HCT116 (cell line): ENCODE measurements around the gene PLEKHJ1. TPM values are rescaled to one million over a fixed set of nuclear protein-coding genes. Genes with fewer than 3 reads are reported as not detected.

Experiments
- ATAC-seq: fragments of 200-7000 bp; cut with Tn5 transposase; 2 replicates; pipeline ENCODE4 v1.9.1; 2020; ENCODE audit warnings: mild to moderate bottlenecking, moderate library complexity
- BruUV-seq: library from RNA; stranded (reverse); fragments of 400-500 nt; replicated peaks from 2 replicates; lab custom pipeline; 2021; lab: Mats Ljungman, UMichigan
- CTCF ChIA-PET: fragments of 300-600 bp; sonication (Branson Sonifier 250); formaldehyde crosslinking; loops from one replicate; lab custom pipeline; 2021; ENCODE audit warnings: antibody characterized with exemption; lab: Charles Lee
- POLR2A ChIA-PET: fragments of 300-600, 350-600 bp; sonication (Branson Sonifier 250); formaldehyde crosslinking; loops from one replicate; lab custom pipeline; 2021; ENCODE audit warnings: antibody characterized with exemption; lab: Charles Lee
- RAD21 ChIA-PET, 2 experiments: fragments of 300-600 bp; sonication (Branson Sonifier 250); formaldehyde crosslinking; loops; one replicate each; lab custom pipeline; 2023; ENCODE audit warnings: low total read pairs in 2 of 2; ENCODE audit not compliant: uncharacterized antibody in 2 of 2, unreplicated experiment in 2 of 2, low non-redundant PET in 1 of 2; lab: Charles Lee
- DNase-seq: peaks from one replicate; pipeline ENCODE4 v3.0.0-alpha.2; 2010; ENCODE audit warnings: low read depth, low spot score
- H2AFZ ChIP-seq: fragments of 200-600 bp; shearing (Covaris generic), sonication (generic); 2 replicates; pipeline ENCODE4 v1.6.1; 2017; ENCODE audit warnings: low read depth, mixed run types, mixed read lengths, antibody characterized with exemption, low read length; ENCODE audit not compliant: poor library complexity, severe bottlenecking
- H3K27ac ChIP-seq: 2 replicates; pipeline ENCODE4 v1.5.1; 2012; ENCODE audit warnings: low read depth, low read length
- H3K27me3 ChIP-seq: fragments of 200-600 bp; sonication (generic); 2 replicates; pipeline ENCODE4 v1.6.1; 2016; ENCODE audit warnings: mixed run types, low read length, mixed read lengths; ENCODE audit not compliant: insufficient read depth
- H3K36me3 ChIP-seq, 2 experiments: fragments of 200-500 bp in 1 of 2; fragments of 200-600 bp in 1 of 2; sonication (Bioruptor generic) in 1 of 2; sonication (generic) in 1 of 2; 2 replicates each; pipeline versions ENCODE4 v1.5.1 to v1.6.1; 2014 to 2016; ENCODE audit warnings: low read length in 2 of 2, inconsistent platforms in 1 of 2, mixed read lengths in 1 of 2, mixed run types in 1 of 2; ENCODE audit not compliant: insufficient read depth in 2 of 2, control insufficient read depth in 1 of 2
- H3K4me1 ChIP-seq, 2 experiments: fragments of 200-600 bp in 1 of 2; sonication (generic) in 1 of 2; 2 replicates each; pipeline versions ENCODE4 v1.5.1 to v1.6.1; 2012 to 2017; ENCODE audit warnings: low read length in 2 of 2, inconsistent platforms in 1 of 2, mild to moderate bottlenecking in 1 of 2, mixed read lengths in 1 of 2, mixed run types in 1 of 2, moderate library complexity in 1 of 2; ENCODE audit not compliant: insufficient read depth in 2 of 2, control insufficient read depth in 1 of 2
- H3K4me2 ChIP-seq: fragments of 200-600 bp; sonication (generic); 2 replicates; pipeline ENCODE4 v1.6.1; 2017; ENCODE audit warnings: mixed run types, low read length, mixed read lengths
- H3K4me3 ChIP-seq, 2 experiments: fragments of 200-600 bp in 1 of 2; sonication (generic) in 1 of 2; replicated peaks in 1 of 2; 2 replicates each; pipeline ENCODE4 v1.5.1; 2011 to 2016; ENCODE audit warnings: low read length in 2 of 2, control low read depth in 1 of 2, low read depth in 1 of 2, mild to moderate bottlenecking in 1 of 2, mixed read lengths in 1 of 2, mixed run types in 1 of 2
- H3K79me2 ChIP-seq: fragments of 200-600 bp; sonication (generic); 2 replicates; pipeline ENCODE4 v1.6.1; 2017; ENCODE audit warnings: mild to moderate bottlenecking, mixed run types, low read length, moderate library complexity, mixed read lengths; ENCODE audit not compliant: insufficient read depth
- H3K9ac ChIP-seq: fragments of 200-600 bp; sonication (generic); 2 replicates; pipeline ENCODE4 v1.6.1; 2016; ENCODE audit warnings: low read length, mixed read lengths
- H3K9me2 ChIP-seq: fragments of 200-600 bp; sonication (generic), shearing (Covaris generic); 2 replicates; pipeline ENCODE4 v1.6.1; 2017; ENCODE audit warnings: mixed run types, mild to moderate bottlenecking, moderate library complexity; ENCODE audit not compliant: insufficient read depth
- H3K9me3 ChIP-seq, 2 experiments: fragments of 200-500 bp in 1 of 2; fragments of 200-600 bp in 1 of 2; sonication (Bioruptor generic) in 1 of 2; sonication (generic) in 1 of 2; 2 replicates each; pipeline ENCODE4 v1.6.1; 2014 to 2017; ENCODE audit warnings: low read length in 2 of 2, mixed read lengths in 2 of 2, inconsistent platforms in 1 of 2, low read depth in 1 of 2, mild to moderate bottlenecking in 1 of 2, mixed run types in 1 of 2, moderate library complexity in 1 of 2; ENCODE audit not compliant: control insufficient read depth in 1 of 2, insufficient read depth in 1 of 2
- H4K20me1 ChIP-seq: fragments of 200-600 bp; sonication (generic), shearing (Covaris generic); 2 replicates; pipeline ENCODE4 v1.6.1; 2017; ENCODE audit warnings: mixed run types, mild to moderate bottlenecking, moderate library complexity; ENCODE audit not compliant: insufficient read depth
- CTCF ChIP-seq, 3 experiments: fragments of 200-600 bp in 1 of 3; sonication (generic) in 1 of 3; IDR thresholded peaks in 2 of 3; conservative IDR thresholded peaks in 1 of 3; 2 replicates each; pipeline ENCODE4 v1.5.1; 2012 to 2017; ENCODE audit warnings: low read depth in 2 of 3, low read length in 2 of 3, antibody characterized with exemption in 1 of 3, borderline replicate concordance in 1 of 3, control low read depth in 1 of 3, mild to moderate bottlenecking in 1 of 3, mixed read lengths in 1 of 3, mixed run types in 1 of 3, moderate library complexity in 1 of 3; ENCODE audit not compliant: insufficient read depth in 1 of 3
- ELF1 ChIP-seq: IDR thresholded peaks from 2 replicates; pipeline ENCODE4 v1.6.1; 2012; ENCODE audit warnings: low read depth, borderline replicate concordance
- EZH2 ChIP-seq: fragments of 200-600 bp; sonication (generic); IDR thresholded peaks from 2 replicates; pipeline ENCODE4 v1.6.1; 2017; ENCODE audit warnings: antibody characterized with exemption, mixed run types
- POLR2A ChIP-seq: IDR thresholded peaks from 2 replicates; pipeline ENCODE4 v1.7.0; 2011; ENCODE audit warnings: borderline replicate concordance; ENCODE audit not compliant: insufficient read depth, insufficient read length; ENCODE audit errors: extremely low read depth
- POLR2AphosphoS5 ChIP-seq: IDR thresholded peaks from 2 replicates; pipeline ENCODE4 v1.6.1; 2011; ENCODE audit warnings: mild to moderate bottlenecking, low read depth, low read length, moderate library complexity
- SIN3A ChIP-seq: IDR thresholded peaks from 2 replicates; pipeline ENCODE4 v1.6.1; 2012; ENCODE audit warnings: low read depth
- TCF7L2 ChIP-seq: IDR thresholded peaks from 2 replicates; pipeline ENCODE4 v1.7.0; 2011; ENCODE audit warnings: borderline replicate concordance, inconsistent platforms; ENCODE audit not compliant: insufficient read depth, insufficient read length; ENCODE audit errors: extremely low read depth
- intact Hi-C: fragments of 100-400 bp; cut with micrococcal nuclease; formaldehyde crosslinking; loops from 2 replicates; pipeline ENCODE4 v1.10.0; 2022
- total RNA-seq: library from RNA; stranded (reverse); gene quantifications from one replicate; pipeline ENCODE4 v1.2.1, GENCODE V29; 2021; ENCODE audit not compliant: unreplicated experiment
- TF ChIP-seq, protein P1 (sequence below): IDR thresholded peaks from 2 replicates; pipeline ENCODE4 v1.6.1; 2012
- TF ChIP-seq, protein P2 (sequence below): IDR thresholded peaks from 2 replicates; pipeline ENCODE4 v1.6.1; 2012
- TF ChIP-seq, protein P3 (sequence below): IDR thresholded peaks from 2 replicates; pipeline ENCODE4 v1.6.1; 2012; ENCODE audit warnings: low read depth

PLEKHJ1 gene
- total RNA-seq, 1 experiment from 2014 or later, result 88.2 TPM

- no peak overlapping the region for H3K4me3 ChIP-seq
- no peaks in the 10 kb centered on the region for H3K27me3 ChIP-seq
- no peak for DNase-seq
- intact Hi-C loops, result no loop called here
- H2AFZ ChIP-seq, result no peak overlapping the region
- no peak overlapping the region for H3K4me2 ChIP-seq
- H3K36me3 ChIP-seq, result peaks cover 23 to 32% of the 10 kb centered on the region in 2 experiments; a peak in 3 of 4 replicates
- CTCF ChIA-PET, result no interaction called here
- ATAC-seq, result no peak
- no peaks in the 10 kb centered on the region for H4K20me1 ChIP-seq
- BruUV-seq, result no TSS peak
- no peaks in the 10 kb centered on the region for H3K9me2 ChIP-seq
- no peaks in the 10 kb centered on the region for H3K4me1 ChIP-seq
- TF ChIP-seq EZH2, result no peak
- TF ChIP-seq POLR2A, result no peak
- TF ChIP-seq POLR2AphosphoS5, result no peak
- TF ChIP-seq, protein P1, sequence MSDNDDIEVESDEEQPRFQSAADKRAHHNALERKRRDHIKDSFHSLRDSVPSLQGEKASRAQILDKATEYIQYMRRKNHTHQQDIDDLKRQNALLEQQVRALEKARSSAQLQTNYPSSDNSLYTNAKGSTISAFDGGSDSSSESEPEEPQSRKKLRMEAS, result no peak
- no peak for TF ChIP-seq TCF7L2
- no peak for TF ChIP-seq ELF1
- TF ChIP-seq, protein P2, sequence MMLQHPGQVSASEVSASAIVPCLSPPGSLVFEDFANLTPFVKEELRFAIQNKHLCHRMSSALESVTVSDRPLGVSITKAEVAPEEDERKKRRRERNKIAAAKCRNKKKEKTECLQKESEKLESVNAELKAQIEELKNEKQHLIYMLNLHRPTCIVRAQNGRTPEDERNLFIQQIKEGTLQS, result no peak
- TF ChIP-seq, protein P3, sequence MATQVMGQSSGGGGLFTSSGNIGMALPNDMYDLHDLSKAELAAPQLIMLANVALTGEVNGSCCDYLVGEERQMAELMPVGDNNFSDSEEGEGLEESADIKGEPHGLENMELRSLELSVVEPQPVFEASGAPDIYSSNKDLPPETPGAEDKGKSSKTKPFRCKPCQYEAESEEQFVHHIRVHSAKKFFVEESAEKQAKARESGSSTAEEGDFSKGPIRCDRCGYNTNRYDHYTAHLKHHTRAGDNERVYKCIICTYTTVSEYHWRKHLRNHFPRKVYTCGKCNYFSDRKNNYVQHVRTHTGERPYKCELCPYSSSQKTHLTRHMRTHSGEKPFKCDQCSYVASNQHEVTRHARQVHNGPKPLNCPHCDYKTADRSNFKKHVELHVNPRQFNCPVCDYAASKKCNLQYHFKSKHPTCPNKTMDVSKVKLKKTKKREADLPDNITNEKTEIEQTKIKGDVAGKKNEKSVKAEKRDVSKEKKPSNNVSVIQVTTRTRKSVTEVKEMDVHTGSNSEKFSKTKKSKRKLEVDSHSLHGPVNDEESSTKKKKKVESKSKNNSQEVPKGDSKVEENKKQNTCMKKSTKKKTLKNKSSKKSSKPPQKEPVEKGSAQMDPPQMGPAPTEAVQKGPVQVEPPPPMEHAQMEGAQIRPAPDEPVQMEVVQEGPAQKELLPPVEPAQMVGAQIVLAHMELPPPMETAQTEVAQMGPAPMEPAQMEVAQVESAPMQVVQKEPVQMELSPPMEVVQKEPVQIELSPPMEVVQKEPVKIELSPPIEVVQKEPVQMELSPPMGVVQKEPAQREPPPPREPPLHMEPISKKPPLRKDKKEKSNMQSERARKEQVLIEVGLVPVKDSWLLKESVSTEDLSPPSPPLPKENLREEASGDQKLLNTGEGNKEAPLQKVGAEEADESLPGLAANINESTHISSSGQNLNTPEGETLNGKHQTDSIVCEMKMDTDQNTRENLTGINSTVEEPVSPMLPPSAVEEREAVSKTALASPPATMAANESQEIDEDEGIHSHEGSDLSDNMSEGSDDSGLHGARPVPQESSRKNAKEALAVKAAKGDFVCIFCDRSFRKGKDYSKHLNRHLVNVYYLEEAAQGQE, result no peak
- TF ChIP-seq CTCF (IDR thresholded peaks at IDR 0.05 in 2 of 3, conservative IDR thresholded peaks at IDR 0.05 in 1 of 3; ENCODE audit: borderline replicate concordance in 1 of 3, insufficient read depth in 1 of 3, low read depth in 2 of 3, low read length in 2 of 3), result no peak
- no peak for TF ChIP-seq SIN3A
- POLR2A ChIA-PET, result no interaction called here
- no peaks in the 10 kb centered on the region for H3K9me3 ChIP-seq
- RAD21 ChIA-PET, result interaction anchor here in 1 of 2 experiments (0.7 kb wide), 1 partner anchor 64 kb away, joined by 4 read pairs; no protein-coding TSS in a partner anchor
- H3K27ac ChIP-seq, result no peak overlapping the region
- H3K79me2 ChIP-seq, result peaks cover 4% of the 10 kb centered on the region; the same call in 1 of the 2 replicates
- H3K9ac ChIP-seq, result no peak overlapping the region
Observed at GRCh38 chr19:2219726-2220125, 16.4 kb downstream of the PLEKHJ1 start.
